OCI-M2 (cell line): ENCODE results near the gene BOK.

Experiments used
- DNase-seq: peaks from one replicate; lab custom pipeline; 2025; ENCODE audit not compliant: unreplicated experiment; lab: John Stamatoyannopoulos, UW

Gene BOK

DNA sequence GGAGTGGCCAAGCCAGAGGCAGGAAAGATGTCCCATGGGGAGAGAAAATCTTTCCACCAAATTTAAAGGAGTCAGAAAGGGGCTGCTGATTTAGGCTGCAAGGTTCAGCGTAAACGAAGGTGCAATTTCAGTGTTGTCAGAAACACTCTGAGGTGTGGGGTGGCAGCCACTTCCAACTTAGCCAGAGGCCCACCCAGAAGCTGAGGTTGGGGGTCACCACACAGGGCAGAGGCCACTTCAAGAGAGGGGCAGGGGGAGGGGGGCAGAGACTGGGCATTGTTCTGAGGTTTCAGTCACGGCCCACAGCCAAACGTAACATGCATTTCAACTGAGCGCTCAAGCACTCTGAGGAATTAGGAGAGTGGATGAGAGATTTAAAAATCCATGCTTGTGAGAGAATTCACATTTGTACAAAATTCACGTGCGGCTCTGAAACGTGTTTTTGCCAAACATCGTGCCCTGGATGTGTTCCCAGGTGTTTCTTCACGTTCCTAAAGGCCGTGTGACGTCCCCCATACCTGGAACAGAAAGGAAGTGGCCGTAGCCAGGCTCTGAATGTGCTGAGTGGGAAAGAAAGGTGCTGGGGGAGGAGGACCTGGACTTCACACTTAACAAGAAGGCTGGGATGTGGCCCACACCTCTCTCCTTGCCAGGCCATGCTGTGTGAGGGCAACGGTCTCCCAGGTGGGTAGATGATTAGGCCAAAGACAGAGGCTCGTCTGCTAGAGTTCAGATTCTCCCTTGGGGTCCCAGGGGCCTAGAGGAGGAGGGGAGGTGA, 19.5 kb upstream of the BOK start:
- DNase-seq, result no peak

DNA sequence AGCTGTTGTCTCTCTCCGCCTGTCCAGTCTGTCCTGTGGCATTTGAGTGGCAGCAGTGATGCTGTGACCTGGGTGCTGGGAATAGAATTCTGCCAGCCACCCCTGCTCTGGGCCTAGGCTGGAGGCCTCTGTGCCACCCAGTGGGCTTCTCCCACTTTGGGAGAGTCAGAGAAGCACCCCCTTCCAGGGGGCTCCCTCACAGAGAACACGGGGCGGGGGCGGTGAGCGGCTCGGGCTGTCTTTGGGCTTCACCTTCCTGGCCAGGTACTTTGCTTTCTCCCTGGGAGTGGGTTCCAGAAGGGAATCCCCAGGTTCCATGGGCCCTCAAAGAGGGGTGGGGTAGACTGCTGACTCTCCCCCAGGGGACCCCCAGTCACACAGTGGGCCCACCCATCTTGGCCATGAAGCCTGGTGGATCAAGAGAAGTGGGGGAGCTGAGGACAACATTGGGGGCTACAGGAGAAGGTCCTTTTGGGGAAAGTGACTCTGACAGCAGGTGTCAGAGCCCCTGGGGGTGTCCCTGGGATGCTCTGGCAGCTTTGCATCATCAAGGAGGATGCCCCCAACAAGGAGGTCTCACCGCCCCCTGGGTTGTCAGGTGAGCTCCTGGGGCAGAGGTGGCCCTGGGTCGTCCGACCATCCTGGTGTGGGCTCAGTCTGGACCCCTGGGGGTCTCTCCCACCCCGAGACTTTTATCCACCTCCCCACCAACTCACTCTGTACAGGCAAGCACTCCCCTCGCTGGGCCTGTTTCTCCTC, 18.8 kb upstream of the BOK start:
- DNase-seq, result no peak

DNA sequence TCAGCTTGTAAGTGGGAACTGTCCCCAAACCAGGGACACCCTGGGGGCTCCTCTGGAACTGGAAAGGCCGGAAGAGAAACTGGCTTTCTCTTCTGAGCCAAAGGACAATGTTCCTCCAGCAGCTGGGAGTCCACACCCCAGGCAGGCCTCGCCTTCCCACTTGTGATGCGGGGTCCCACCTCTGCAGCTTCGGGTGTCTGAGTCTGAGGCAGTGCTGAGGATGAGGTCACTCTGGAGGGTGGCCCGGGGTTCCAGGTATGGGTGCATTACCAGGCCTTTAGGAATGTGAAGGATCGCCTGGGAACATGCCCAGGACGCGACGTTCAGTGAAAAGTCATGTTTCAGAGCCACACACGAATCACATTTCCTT, 18.2 kb upstream of the BOK start:
- DNase-seq, result no peak

GRCh38 chr2:241540771-241541561, 17.6 kb upstream of the BOK start:
- DNase-seq, result no peak

- no peak for DNase-seq
Measured at GRCh38 chr2:241541564-241542277, 16.8 kb upstream of the BOK start.

DNA sequence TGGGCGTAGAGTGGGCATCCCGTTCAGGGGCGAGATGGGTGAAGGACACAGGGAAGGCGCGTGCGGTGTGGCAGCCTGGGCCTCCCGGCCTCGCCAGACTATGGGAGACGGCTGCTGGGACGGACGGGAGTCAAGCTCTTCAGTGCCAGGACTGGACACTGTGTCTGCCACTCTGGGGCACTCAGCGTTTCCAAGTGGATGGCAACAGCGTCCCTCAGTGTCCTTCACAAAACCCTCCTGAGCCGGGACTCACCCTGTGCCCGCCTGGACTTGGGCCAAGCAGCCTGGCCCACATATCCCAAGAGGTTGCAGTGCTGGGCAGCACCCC, 16.3 kb upstream of the BOK start:
- no peak for DNase-seq

DNA sequence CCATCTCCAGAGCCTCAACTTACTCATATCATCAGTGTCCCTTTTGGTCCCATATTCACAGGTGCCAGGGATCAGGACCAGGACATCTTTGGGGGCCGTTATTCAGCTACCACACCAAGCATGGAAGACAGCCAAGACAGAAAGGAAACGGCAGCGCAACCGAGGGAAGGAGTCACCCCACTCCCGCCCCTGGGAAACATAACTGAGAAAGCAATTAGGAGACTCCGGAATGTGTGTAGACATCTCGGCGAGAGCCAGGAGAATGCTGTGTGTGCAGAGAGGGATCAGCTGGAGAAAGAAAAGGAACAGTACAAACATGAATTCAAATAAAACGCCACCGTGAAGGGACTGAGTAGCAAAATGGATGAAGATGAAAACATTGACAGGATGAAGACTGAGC, 13.4 kb upstream of the BOK start:
- DNase-seq, result no peak

DNA sequence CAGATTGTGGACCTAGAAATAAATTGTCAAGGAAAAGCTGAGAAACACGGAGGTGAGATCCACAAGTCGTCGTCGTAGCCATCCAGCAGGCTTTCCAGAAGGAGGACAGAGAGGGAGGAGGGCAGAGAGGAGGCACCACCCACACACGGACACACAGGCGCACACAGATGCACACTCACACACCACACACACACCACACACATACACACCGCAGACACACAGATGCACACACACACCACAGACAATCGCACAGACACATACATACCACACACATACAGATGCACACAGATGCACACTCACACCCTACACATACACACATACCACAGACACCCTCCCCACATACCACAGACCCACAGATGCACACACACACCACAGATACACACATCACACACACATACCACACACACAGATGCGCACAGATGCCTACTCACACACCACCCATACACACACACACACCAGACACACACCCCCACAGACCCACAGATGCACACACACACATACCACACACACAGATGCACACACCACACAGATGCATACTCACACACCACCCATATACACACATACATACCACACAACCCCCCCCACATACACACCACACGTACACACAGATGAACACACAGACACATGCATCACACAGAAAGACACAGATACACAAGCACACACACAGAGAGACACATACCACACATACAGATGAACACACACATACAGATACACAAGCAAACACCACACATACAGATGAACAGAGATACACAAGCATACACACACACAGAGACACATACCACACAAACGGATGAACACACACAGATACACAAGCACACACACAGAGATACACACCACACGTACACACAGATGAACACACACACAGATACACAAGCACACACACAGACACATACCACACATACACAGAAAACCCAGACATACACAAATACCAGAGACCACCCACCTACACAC, 12.7 kb upstream of the BOK start:
- DNase-seq, result no peak

DNA sequence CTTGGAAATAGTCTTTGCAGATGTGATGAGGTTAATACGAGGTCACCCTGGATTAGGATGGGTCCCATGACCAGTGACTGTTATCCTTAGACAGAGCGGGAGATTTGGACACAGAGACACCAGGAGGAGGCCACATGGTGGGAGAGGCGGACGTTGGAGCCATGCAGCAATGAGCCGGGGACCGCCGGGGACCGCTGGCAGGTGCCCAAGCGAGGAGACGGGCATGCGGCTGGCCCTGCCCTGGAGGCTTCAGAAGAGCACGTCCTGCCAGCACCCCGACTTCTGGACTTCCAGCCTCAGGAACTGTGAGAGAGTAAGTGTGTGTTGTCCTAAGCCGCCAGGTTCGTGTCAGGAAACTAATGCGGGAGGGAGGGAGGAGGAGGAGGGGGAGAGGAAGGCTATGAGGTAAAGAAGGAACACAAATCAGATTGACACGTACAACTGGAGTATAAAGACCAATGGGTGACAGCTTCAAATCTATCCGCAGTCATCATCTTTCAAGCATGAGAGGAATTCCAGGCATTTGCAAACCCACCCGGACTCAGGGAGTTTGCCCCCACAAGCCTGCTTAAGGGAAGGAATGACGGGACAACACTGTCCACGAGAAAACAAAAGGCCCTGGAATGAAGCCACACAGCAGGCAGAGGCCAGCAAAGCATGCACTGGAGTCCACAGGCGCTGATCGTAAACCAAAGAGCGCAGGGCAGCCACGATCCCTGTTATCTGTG, 11.6 kb upstream of the BOK start:
- DNase-seq, result no peak

DNA sequence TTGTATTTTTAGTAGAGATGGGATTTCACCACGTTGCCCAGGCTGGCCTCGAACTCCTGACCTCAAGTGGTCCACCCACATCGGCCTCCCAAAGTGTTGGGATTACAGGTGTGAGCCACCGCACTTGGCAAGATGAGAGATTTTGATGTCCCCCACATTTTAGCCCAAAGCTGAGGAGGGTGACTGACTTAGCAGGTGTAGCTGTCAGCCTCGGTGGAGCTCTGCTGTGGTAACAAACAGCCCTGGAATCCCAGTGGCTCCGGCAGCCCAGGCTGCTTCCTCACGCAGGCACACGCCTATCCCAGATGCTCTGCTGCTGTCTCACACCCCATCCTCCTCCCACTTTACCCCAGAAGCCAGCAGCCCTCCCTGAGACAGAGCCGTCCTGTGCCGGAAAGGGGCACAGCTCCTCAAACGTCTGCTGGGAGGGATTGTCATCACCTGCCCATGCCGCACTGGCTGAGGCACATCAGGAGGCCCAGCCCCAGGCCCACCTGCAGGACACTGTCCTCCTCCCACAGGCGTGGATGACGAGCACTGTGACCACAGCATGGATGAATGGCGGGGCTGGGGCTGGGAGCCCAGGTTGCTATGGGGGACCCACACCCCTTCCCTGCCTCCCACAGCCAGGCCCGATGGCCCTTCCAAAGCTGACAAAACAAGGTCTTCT, 10.6 kb upstream of the BOK start:
- DNase-seq, result no peak

DNA sequence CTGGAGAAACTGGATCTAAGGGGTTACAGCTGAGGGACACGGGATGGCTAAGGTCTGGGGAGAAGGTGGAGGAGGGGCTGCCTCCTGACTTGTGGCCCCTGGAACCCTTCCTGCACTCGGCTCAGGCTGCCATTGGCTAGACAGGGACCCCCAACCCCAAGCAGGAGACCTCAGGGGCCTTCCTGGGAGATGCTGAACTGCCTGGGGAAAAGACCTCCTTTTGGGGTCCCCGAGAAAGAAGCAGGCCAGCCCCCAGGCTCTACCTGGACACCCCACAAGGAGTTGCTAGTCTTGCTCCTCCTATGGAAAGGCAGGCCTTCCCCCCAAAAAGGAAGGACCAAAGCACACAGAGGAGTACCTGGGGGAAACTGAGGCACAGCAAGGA, 10.1 kb upstream of the BOK start:
- no peak for DNase-seq

GRCh38 chr2:241550616-241551580, 7.6 kb upstream of the BOK start:
- DNase-seq, result no peak

GRCh38 chr2:241551599-241551997, 6.9 kb upstream of the BOK start:
- DNase-seq, result no peak

GRCh38 chr2:241551998-241552737, 6.4 kb upstream of the BOK start:
- no peak for DNase-seq

GRCh38 chr2:241553512-241553830, 5.1 kb upstream of the BOK start:
- no peak for DNase-seq

DNA sequence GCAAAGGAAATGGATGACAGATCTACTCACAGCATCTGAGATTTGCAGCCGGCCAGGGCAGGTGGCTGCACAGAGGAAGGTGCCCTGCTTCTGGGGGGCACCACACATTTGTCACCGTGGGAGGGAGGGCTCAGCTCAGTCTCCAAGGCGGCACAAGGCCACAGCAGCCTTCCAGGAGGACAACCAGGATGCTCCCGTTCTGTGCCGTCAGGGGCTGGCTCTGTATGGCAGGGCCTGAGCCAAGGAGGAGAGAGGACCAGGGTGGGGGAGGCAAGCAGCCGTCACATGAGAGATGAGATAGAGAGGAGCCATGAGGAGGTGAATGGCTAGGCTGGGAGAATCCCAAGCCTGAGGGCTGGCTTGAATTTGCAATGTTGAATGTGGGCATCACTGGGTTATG, 4.6 kb upstream of the BOK start:
- DNase-seq, result no peak

- no peak for DNase-seq
Measured at GRCh38 chr2:241554610-241555322, 3.8 kb upstream of the BOK start.
